Kidney capillary endothelial cell (primary cell): ENCODE measurements around the gene ANKRD18B.
A peak's percentile ranks its signal among the peaks of the same experiment; 100 is the strongest.
"Not testable (repeated sequence)": the region's sequence is repeated elsewhere in the genome, so short reads cannot be mapped to it uniquely, and the experiment has no call there.

Experiments
- DNase-seq: peaks from one replicate; pipeline ENCODE4 v3.0.0-alpha.2; 2018; ENCODE audit warnings: low spot score

The ANKRD18B gene

DNA sequence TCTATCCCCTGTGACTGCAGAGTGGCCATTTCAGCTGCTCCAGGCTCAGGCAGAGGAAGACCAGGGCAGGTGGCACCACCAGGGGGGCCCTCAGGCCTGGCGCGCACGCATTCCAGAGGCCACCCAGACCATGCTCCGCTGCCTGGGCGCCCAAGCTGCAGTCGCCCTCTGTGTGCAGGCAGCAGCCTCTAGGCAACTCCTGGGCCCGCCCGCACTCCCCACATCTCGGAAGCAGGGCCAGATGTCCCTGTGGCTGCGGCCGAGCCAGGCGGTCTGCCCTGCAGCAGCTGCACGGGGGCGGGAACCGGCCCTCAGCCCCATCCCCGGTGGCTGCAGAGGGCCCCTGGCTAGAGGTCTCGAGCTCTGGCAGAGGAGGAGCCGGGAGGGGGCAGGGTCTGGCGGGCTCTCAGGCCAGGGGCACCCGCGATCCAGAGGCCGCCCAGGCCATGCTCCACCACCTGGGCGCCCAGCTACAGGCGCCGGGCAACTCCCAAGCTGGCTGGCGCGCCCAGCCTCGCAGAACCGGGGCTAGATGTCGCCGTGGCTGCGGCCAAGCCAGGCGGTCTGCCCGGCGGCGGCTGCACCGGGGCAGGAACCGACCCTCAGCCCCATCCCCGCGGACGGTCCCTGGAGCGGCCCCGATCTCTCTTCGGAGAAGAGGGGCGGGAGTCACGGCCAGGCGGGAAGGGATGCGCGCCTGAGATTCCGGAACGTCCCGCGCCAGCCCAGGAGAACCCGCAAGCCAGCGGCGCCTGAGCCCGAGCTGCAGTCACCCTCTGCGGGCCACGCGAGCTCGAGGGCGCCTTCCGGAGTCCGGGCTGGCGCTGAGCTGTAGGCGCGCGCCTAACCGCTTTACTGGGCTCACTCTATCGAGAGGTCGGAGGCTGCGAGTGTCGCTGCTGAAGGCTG is at the start of gene ANKRD18B:
TSS of gene ANKRD18B (plus strand) at position 855 of the 909 bp plus-strand sequence. CDS start 239 bp downstream, outside the sequence.
- peak; percentile 61 for DNase-seq

DNA sequence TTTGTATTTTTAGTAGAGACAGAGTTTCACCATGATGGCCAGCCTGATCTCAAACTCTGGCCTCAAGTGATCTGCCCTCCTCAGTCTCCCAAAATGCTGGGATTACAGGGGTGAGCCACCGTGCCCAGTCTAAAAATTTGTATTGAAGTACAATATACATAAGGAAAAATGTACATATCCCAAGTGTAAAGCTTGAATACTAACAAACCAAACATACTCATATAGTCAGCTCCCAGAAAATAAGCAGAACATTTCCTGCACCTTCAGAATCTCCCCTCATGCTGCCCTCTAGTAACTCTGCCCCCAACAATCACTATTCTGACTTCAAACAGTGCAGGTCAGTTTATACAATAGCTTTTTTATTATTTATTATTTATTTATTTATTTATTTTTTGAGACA is 48.7 kb upstream of the ANKRD18B start:
- no peak for DNase-seq

DNA sequence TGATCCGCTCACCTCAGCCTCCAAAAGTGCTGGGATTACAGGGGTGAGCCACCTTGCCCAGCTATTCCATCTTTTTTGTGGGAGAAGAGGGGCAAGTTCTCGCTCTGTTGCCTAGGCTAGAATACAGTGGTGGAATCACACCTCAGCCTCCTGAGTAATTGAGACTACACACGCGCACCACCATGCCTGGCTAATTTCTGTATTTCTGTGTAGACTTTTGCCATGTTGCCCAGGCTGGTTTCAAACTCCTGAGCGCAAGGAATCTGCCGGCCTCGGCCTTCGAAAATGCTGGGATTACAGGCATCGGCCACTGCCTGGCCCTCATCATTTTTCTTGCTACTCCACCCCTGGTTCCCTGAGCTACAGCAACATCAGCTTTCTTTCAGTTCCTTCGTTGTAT is 47.5 kb upstream of the ANKRD18B start:
- no peak for DNase-seq

DNA sequence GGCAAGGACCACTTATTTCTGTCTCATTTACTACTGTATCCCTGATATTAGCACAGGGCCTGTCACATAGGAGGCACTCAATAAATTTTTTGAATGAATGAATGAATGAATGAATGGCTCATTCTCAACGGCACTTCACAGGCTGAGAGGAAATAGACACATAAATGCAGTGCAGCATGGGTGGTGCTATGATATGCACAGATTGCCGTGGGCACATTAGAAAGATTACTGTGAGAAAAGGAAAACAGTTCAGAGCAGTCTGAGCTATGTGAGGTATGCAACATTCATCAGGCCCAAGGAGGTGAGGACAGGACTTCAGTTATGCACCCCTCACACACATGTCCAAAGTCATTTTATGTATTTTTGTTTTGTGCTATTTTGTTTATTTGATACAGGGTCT is 43.9 kb upstream of the ANKRD18B start:
- no peak for DNase-seq

DNA sequence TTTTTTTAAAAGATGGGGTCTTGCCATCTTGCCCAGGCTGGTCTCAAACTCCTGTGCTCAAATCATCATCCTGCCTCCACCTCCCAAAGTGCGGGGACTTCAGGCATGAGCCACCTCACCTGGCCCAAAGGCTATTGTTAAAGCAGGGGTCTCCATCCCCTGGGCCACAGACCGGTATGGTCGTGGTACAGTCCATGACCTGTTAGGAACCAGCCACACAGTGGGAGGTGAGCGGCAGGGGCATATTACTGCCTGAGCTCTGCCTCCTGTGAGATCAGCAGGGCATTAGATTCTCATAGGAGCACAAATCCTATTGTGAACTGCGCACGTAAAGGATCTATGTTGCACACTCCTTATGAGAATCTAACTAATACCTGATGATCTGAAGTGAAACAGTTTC is 43.1 kb upstream of the ANKRD18B start:
- no peak for DNase-seq

DNA sequence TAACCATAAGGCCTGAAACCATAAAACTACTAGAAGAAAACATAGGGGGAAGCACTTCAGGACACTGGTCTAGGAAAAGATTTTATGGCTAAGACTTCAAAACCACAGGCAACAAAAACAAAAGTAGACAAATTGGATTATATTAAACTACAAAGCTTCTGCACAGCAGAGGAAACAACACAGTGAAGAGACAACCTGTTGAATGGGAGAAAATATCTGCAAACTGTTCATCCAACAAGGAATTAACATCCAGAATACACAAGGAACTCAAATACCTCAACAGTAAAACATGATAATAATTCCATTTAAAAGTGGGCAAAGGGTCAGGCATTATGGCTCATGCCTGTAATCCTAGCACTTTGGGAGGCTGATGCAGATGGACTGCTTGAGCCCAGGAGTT is 38.7 kb upstream of the ANKRD18B start:
- DNase-seq = not testable (repeated sequence)

DNA sequence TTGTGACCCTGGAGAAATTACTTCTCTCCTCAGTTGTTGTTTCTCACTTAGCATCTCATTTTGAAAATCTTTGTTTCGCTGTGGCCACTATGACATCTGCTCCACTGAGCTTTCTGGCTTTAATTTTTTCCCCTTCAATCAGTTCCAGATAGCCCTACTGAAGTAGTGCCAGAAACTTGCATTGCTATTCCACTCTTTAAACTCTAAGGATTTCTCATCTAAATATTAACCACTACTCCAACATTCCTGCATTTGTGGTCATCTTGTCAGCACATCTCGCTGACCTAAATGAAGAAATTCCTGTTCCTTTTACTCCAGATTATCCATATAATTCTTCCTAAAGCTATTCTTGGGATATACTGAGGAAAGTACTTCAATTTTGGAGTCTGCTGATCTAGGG is 35.0 kb upstream of the ANKRD18B start:
- no peak for DNase-seq

DNA sequence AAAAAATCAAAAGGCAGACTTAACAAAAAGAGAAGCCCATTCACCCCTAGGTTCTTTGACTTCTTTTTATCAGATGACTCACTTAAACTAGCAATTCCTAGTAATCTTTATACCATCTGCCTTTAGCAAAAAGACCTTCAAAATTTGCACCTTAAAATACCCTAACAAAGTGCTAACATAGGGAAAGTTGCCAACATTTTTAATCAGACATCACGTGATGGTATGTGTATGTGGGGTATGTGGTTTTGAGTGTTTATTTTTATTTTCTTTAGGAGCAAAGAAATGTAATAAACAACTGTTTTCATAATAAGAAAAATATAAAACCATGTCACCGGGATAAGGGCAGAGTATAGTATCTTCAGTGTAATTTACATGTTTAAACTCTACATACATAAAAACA is 30.2 kb upstream of the ANKRD18B start:
- not testable (repeated sequence) for DNase-seq

DNA sequence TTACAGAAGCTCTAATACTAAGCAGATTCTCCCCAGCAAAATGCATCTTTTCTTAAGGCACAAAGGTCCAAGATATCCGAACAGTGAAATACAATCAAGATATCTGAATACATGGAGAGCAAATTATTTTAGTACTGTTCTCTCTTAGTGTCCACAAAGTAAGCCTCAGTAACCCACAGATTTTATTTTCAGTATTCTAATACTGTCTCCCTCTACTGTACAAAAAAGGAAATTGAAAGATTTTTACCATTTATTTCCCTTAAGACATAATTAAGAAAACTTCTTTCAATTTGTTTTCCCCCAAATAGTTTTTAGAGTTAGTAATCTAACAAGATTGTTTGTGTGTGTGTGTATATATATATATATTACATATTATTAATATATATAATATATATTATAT is 25.7 kb upstream of the ANKRD18B start:
- DNase-seq = no peak

DNA sequence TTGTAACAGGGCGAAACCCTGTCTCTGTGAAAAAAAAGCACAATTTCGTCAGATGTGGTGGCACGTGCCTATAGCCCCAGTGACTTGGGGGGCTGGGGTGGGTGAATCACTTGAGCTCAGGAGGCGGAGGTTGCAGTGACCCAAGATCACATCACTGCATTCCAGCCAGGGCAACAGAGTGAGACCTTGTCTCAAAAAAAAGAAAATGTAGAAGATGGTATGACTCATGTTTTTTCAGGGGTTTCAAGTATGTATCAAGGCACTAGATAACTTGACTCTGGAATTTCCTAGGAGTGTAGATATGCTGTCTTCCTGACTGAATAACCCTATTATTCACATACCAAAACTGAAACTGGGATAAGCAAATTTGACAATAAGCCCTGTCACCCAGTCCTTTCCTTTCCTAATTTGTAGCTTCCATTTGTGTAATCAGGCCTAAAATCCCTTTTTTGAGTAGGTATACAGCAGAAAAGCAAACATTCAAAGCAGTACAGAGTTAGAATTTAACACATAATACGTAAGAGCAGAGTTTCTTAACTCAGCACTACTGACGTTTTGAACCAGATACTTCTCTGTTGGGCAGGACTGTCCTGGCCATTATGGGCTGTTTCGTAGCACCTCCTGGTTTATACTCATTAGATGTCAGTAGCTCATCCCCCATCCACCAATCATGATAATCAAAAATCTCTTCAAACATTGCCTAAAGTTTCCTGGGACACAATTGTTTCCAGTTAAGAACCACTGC is 17.3 kb upstream of the ANKRD18B start:
- DNase-seq = peak; percentile 94

DNA sequence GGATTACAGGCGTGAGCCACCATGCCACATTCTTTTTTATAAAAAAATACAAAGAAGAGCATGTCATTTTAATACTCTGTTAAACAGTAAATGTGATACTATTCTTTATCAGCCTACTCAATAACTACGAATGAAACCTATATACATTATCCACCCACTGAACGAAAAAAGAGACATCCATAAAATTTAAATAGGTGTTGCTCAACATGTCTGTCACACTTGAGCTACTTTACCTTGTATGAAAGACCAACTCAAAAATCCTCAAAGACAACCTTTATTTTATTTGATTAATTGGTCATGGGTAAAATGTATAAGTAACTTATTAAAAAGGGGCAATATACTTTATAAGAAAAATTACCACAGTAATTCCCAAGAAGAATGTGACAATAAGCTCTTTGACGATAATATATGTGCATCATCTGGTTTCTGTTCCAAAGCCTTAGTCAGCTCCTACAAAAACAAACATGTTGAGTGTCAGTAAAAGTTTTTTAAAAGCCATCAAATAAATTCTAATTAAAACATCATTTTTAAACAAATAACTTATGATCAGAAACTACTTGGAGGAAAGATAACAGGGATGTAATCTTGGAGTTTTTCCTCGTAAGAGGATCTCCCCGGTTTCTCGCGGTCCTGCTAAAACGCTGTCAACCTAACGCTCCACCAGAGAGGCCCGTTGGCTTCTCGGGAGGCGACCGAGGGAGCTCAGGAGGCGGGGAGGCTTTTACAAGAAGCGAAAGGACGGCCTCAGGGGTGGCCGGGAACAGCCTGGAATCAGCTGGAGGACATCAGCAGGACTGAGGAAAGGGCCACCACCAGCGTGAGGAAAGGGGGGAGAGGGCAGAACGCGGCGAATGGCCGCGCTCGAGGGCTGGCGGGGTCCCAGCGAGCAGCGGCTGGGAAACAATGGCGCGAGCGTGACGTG is 13.5 kb upstream of the ANKRD18B start:
- DNase-seq = peak; percentile 70

DNA sequence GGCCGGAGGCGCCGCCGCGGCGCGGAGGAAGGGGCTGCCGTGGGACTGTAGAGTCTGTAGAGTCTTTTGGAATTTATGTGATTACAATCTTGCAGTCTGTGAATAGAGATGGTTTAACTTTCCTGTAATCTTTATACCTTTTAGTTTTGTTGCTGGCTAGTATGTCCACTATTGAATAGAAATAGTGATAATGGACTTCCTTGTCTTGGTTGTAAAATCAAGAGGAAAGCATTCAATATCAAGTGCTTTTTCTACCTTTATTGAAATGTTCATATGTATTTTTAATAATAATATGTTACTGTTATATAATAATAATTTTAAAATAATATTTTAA is 12.9 kb upstream of the ANKRD18B start:
- not testable (repeated sequence) for DNase-seq

DNA sequence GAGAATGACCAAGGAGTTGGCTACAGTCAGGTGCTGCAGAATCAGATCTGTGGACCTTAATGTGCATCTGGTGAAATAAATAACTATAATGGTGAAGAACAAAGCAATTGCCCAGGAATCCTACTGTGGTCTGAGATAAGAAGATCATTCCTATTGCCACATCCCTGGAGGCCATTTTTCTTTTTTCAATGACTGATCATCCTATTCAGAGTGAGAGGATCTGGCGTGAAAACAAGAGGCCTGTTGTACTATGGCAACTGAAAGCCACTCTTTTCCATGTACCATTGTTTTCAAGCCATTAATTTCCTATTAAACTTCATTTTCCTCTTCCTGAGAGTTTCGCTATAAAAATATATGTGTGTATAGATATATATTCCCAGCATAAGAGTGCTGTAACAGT is 11.5 kb upstream of the ANKRD18B start:
- DNase-seq = not testable (repeated sequence)

DNA sequence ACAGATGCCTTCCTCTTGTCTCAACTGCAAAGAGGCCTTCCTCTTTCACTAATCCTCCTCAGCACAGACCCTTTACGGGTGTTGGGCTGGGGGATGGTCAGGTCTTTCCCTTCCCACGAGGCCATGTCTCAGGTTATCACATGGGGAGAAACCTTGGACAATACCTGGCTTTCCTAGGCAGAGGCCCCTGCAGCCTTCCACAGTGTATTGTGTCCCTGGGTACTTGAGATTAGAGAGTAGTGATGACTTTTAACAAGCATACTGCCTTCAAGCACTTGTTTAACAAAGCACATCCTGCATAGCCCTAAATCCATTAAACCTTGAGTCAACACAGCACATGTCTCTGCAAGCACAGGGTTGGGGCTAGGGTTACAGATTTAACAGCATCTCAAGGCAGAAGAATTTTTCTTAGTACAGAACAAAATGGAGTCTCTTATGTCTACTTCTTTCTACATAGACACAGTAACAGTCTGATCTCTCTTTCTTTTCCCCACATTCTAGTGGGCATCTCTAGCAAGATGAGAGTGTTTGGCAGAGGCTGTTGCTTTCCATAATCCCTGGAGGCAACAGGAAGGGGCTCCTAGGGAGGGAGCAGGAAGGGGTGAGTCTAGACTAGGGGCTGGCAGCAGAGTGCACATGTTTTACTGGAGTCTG is 8.6 kb upstream of the ANKRD18B start:
- not testable (repeated sequence) for DNase-seq

DNA sequence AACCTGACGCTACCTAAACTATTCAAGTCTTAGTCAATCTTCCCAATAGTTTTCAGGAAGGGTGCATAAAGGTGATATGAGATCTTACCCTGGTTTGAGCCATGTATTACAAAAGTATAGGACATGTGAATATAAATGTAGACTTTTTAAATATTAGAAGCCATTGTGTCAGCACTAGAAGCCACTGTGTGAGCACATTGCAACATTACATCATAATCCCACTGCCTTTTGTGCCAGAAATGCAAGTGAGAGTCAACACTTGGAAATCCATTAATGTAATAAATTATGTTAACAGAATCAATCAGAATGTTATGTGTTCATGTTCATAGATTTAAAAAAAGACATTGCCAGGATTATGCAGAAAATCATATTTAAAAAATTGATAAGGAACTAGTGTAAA is 7.7 kb upstream of the ANKRD18B start:
- not testable (repeated sequence) for DNase-seq

DNA sequence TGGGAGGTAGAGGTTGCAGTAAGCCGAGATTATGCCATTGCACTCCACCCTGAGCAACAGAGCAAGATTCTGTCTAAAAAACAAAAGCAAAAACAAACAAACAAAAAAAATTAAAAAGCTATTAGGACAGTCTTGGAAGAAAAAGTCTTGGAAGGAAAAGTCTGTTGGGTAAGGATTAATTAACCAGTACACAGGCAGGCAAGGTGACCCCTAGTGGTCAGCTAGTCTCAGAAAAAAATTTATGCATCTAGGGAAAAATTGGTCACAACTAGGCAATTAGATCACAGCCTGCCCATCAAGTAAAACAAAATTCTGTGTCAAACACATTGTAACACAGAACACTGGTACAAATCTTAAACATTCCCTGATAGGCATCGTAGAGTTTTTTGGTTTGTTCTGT is 6.7 kb upstream of the ANKRD18B start:
- no peak for DNase-seq

DNA sequence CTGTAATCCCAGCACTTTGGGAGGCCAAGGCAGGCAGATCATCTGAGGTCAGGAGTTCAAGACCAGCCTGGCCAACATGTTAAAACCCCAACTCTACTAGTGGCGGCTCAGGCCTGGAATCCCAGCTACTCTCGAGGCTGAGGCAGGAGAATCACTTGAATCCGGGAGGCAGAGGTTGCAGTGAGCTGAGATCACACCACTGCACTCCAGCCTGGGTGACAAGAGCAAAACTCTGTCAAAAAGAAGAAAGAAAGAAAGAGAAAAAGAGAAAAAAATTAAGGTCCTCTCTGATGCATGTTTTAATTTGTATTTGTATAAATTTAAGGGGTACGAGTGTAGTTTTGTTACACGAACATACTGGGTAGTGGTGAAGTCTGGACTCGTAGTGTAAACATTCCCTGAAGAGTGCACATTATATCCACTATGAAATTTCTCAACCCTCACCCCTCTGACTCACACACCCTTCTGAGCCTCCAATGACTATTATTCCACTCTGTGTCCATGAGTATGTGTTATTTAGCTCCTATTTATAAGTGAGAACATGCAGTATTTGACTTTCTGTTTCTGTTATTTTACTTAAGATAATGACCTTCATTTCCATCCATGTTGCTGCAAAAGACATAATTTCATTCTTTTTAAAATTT is 6.0 kb upstream of the ANKRD18B start:
- not testable (repeated sequence) for DNase-seq

DNA sequence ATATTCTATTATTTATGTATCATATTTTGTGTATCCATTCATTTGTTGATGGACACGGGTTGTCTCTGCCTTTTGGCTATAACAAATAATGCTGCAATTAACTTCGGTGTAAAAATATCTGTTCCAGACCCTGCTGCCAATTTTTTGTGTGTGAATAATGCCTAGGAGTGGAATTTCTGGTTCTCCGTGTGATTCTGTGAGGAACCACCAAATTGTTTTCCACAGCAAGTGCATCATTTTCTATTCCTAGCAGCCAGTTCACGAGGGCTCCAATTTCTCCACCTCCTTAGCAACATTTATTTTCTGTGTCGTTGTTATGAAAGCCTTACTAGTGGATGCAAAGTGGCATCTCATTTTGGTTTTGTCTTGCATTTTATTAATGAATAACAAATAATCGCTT is 2.2 kb upstream of the ANKRD18B start:
- not testable (repeated sequence) for DNase-seq

DNA sequence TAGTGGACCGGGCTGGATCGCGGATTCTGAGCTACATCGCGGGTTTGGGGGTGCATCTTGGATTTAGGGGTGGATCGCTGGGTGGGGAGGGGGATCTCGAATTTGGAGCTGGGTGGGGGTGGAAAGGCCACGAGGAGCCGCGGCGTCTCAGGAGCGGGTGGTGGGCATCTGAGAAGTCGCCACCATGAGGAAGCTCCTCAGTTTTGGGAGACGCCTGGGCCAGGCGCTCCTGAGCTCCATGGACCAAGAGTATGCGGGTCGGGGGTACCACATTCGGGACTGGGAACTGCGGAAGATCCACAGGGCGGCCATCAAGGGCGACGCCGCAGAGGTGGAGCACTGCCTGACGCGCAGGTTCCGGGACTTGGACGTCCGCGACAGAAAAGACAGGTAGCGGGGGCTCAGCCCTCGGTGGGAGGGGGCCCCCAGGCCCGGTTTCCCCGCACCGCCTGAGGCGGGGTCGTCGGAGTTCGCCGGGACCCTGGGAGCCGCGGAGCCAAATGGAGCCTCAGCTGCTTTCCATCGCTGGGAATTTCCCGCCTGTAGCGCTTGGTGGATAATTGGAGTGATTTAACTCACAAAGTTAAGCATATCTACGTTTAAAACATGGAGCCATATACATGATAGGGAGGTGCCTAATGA is 376 bp downstream of the ANKRD18B start:
- DNase-seq = no peak

DNA sequence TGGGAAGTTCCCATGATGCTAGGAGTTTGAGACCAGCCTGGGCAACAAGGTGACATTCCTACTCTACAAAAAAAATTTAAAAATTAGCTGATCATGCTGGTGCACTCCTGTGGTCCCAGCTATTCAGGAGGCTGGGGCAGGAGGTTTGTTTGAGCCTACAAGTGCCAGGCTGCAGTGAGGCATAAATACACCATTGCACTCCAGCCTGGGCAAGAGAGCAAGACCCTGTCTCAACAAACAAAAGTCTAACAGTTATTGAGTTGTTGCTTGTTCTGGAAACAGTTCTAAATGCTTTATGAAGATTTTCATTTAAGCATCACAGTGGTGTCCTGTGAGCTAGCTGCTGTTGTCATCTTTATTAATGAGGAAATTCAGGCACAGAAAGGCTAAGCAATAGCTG is 4.0 kb downstream of the ANKRD18B start:
- DNase-seq = not testable (repeated sequence)

DNA sequence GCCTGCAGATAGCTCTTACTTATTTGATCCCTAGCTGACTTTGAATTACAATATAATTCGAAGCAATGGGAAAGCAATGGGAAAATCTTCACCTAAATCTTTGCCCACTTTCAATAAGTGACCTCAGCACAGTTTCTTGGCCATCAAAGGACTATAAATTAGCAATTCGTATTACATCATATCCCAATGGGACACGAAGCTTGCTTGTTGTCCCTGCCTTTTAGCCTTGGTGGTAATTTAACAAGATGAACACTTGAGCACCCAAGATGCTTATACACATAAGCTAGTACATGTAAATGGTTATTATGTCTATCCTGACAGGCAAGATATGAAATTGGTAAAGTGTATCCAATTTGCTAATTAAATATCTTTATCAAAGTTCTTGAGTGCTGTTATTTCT is 9.9 kb downstream of the ANKRD18B start:
- DNase-seq = not testable (repeated sequence)
